GM19023 (cell line): ENCODE measurements around the gene WWOX.

ENCODE experiments used
- ATAC-seq: cut with Tn5 transposase; IDR thresholded peaks from one replicate; pipeline ENCODE4 v1.9.1; 2021; ENCODE audit warnings: mild to moderate bottlenecking, moderate library complexity; ENCODE audit not compliant: unreplicated experiment

Gene WWOX

GRCh38 chr16:79139799-79140198 lies 1040.3 kb downstream of the WWOX start:
- no peak for ATAC-seq

DNA sequence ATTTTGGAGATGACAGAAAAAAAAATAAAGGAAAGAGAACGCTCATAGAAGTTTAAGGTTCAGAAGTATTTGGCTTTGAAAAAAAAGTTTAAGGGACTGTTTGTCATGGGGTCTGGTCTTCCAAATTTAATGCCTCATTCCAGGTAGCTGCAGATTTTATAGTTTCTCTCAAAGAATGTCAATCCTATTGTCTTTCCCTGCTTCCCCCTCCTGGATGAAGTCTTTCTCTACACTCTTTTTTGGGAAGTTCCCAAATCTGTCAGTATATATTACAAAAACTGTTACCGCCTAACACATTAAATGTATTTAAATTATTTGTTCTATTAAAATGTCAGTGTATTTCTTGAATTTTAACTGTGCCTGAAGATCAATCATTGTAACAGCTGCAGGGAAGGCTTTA lies 1043.6 kb downstream of the WWOX start:
- no peak for ATAC-seq

DNA sequence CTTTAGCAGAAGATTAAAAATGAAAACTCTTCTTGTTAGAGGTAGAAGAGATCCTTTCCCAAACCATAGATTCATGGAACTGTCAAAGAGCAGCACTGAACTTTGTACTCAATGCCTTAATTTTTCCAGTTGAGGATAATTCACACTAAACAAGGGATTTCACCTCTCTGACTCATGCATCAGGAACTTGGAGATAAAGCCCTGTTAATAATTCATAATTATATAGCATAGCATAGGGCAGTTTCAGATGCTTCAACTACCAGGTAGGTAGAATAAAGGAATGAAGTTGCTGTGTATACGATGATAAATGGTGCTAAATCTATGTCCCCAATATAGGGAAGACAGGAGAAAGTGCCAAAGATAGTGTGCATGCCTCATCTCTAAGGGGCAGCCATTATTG lies 1050.7 kb downstream of the WWOX start:
- no peak for ATAC-seq

GRCh38 chr16:79150632-79151310 lies 1051.3 kb downstream of the WWOX start:
- ATAC-seq: no peak

DNA sequence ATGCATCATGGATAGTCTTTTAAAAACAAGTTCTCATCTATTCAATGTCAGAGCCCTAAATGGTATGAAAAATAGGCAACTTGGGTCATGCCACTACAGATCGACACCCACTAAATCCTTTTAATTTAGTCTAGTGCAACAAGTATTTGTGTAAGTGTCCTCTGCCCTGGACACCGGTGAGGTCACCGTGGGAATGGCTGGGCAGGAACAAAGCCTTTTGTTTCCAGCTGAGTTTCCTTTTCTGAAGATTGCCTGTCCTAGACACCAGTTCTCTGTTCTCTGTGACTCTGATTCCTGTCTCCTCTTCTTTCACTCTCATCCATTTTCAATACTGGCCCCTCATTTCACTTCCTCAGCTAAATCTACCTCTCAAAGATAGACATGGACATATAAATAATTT lies 1054.6 kb downstream of the WWOX start:
- no peak for ATAC-seq

- no peak for ATAC-seq
Measured at GRCh38 chr16:79155471-79155870, 1056.0 kb downstream of the WWOX start.

- ATAC-seq: no peak
Measured at GRCh38 chr16:79155904-79156303, 1056.5 kb downstream of the WWOX start.

DNA sequence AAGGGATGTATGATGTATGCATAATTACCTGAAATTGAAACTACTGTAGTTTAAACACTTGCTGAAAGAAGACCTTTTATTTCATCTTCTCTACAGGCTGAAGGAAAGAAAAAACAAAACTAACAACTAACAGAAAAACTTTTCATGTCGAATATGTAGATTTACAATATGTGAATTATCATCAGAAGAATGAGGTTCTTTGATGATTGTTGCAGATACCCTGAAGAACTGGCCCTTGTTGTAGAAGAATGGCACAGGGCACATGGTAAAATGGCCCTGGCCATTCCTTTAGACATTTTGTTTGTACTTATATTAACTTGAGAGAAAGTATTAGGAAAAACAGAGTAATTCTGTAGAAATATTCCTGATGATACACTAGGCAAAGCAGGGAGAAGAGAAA lies 1057.3 kb downstream of the WWOX start:
- no peak for ATAC-seq

- ATAC-seq: no peak
Measured at GRCh38 chr16:79158337-79158736, 1058.9 kb downstream of the WWOX start.

- ATAC-seq: no peak
Measured at GRCh38 chr16:79159261-79160049, 1060.0 kb downstream of the WWOX start.

- no peak for ATAC-seq
Measured at GRCh38 chr16:79162977-79163376, 1063.5 kb downstream of the WWOX start.

GRCh38 chr16:79163691-79164387 lies 1064.4 kb downstream of the WWOX start:
- ATAC-seq: no peak

DNA sequence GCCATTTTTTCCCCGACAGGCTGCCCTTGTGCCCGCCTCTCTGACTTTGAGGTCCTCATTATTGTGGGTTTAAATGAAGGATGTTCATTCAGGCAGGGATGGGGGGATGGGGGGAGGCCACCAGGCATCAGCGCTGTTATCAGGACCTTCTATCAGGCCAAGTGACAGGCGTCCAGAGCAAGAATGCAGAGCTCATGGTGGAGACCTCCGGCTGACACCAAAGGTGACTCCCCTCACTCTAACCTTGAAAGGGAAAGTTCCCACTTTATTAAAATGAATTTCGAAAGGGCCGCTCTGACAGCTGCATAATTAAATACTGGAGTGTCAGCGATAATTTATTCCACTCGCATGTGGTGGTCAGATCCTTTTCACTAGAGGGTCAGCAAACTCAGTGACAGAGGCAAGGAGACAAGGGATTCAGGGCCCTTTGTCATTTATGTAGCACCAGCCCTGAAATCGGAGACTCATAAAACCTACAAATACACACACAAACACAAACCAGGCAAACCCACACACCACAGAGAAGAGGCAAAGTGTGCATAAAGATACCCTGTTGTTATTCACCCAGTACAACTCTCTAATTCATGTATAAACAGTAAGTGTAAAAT lies 1065.0 kb downstream of the WWOX start:
- no peak for ATAC-seq

- no peak for ATAC-seq
Measured at GRCh38 chr16:79165079-79165478, 1065.6 kb downstream of the WWOX start.

DNA sequence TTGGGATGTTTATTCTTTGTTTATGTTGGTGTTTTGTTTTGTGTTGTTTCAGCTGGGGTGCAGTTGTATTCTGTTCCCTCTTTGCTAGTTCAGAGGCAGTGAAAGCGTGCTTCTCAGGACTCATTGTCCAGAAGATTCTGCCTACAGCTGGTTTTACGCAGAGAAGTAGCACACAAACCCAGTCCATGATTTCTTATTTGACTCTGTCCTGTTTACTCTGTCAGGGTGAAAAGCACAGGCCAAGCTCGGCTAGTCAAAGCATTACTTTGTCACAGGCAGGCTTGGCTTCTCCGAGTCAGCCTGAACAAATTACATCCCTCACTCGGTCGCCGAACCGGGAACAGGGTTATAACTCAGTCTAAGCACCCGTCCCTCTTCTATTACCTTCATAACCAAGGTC lies 1066.1 kb downstream of the WWOX start:
- ATAC-seq: no peak

- ATAC-seq: no peak
Measured at GRCh38 chr16:79167893-79168292, 1068.4 kb downstream of the WWOX start.

DNA sequence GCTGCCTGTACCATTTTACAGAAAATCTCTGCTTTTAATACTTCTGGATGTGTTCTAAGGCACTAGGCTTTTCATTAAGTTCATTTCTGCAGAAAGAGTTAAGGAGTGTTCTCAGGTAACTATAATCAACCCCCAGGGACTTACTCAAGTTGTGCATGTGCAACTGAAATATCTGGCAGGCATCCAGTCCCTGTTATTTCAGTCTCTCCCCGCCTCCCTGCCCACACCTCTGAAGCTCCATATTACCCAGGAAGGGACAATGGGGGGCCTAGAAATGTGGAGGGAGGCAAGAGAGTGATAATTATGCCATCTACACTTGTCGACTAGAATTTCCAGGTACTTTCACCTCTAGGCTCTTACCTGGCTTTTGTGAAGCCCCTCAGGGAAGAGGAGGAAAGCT lies 1068.9 kb downstream of the WWOX start:
- no peak for ATAC-seq

DNA sequence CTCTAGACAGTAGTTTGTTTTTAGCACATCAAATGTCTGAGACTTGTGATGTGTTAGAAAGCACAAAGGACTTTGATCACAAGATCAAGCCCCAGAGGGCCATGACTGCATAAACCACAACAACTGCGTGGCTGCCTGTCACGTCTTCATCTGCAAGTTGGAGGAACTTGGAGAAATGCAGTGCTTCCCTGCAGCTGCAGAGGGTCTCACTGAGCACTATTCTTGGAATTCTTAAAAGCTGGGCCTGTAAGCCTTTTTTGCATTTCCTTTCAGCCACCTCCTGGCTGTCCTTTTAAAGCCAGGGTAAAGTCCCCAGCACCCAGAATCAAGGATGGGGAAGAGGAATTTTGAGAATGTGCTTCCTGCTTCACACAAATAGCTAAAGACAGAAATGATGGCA lies 1069.8 kb downstream of the WWOX start:
- no peak for ATAC-seq

GRCh38 chr16:79170555-79171246 lies 1071.2 kb downstream of the WWOX start:
- ATAC-seq: no peak

DNA sequence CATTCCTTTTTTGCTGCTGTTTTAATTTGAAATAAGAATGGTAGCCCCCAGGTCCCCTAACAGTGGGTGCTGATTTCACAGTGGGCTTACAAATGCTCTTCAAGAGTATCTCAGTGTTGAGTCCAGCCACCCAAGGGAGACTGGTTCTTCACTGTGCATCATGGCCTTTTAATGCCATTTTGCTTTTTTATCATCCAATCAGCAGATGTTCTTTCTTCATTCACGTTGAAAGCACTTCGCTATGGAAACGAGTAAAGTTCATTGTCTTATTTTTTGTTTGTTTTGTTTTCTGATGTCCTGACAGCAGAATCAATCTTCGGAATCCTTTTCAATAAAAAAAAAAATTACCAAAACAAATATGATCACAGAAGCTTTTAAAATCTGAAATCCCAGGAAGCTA lies 1072.0 kb downstream of the WWOX start:
- no peak for ATAC-seq
